Measurements from ENCODE around the gene IL33. TPM values are rescaled to one million over a fixed set of nuclear protein-coding genes. Genes with fewer than 3 reads are reported as not detected.

The IL33 gene
- total and polyA plus RNA-seq, 2 of the 4 experiments (the other 2 are of a cell fraction): not detected

DNA sequence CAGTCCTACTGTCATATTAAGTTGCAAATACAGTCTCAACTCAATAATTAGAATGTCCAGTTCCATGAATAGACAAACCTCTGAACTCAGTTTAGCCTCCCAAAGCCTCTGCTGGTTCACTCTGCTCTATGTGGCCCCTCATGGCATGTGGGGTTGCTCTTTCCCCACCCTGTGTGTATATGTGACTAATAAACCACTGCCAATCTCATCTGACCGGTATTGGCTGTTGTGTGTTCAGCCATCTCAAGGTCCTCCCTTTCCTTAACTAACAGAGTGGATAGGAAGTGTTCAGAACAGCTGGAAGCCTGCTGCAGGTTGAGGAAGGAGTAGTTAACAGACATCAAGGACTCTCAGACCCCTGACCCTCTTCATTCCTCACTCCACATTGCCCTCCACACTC is 55.3 kb downstream of the IL33 start:
- H3K27me3 ChIP-seq (ENCODE audit: control insufficient read depth, insufficient read depth, low read length): peaks cover 13% of the 10 kb centered on the region
- no peak overlapping the region for H4K8ac ChIP-seq (ENCODE audit: low read depth in 2 of 2, low read length in 2 of 2)
- H4K5ac ChIP-seq (ENCODE audit: low read depth, low read length): no peak overlapping the region
- H3K14ac ChIP-seq (replicated peaks; ENCODE audit: low read depth, low read length): no peak overlapping the region
- no peak overlapping the region for H3K56ac ChIP-seq (ENCODE audit: extremely low read depth, insufficient read depth, low read length)
- H3K18ac ChIP-seq (ENCODE audit: low read depth, low read length): 0 out of 2 replicates have a peak overlapping the region, but pooled peaks have one; percentile 32
- no peak overlapping the region for H3K27ac ChIP-seq (ENCODE audit: insufficient read depth, low read length)
- H4K20me1 ChIP-seq (ENCODE audit: insufficient read depth, low read length): no peaks in the 10 kb centered on the region
- no peak overlapping the region for H2BK20ac ChIP-seq (ENCODE audit: low read depth, low read length)
- H3K79me1 ChIP-seq (ENCODE audit: low read depth in 1 of 2, low read length in 2 of 2): no peaks in the 10 kb centered on the region
- H3K4me3 ChIP-seq (ENCODE audit: insufficient read depth, low read depth, low read length): no peak overlapping the region
- ChIA-PET POLR2A (ENCODE audit: unreplicated experiment) (no interaction called here), CTCF (interaction anchor here (0.6 kb wide), 1 partner anchor 19 kb away, joined by 3 read pairs; no protein-coding TSS in a partner anchor)
- H3K9me3 ChIP-seq (ENCODE audit: control insufficient read depth, insufficient read depth, low read length): no peaks in the 10 kb centered on the region
- H2AFZ ChIP-seq (replicated peaks; ENCODE audit: low read length, poor library complexity): no peak overlapping the region
- H3K9me1 ChIP-seq (ENCODE audit: insufficient read depth, low read length): no peaks in the 10 kb centered on the region
- in situ Hi-C loops (cut with MboI; ENCODE audit: low sequenced_read_pairs) (no loop called here), dilution Hi-C loops (cut with HindIII; ENCODE audit: low sequenced_read_pairs, unreplicated experiment) (no loop called here), intact Hi-C loops (cut with micrococcal nuclease) (no loop called here)
- peaks cover 4% of the 10 kb centered on the region; the same call in 1 of the 2 replicates for H3K4me1 ChIP-seq (ENCODE audit: control insufficient read depth, insufficient read depth, low read length)
- H3K23ac ChIP-seq (ENCODE audit: low read depth, low read length): no peak overlapping the region
- H2BK120ac ChIP-seq (ENCODE audit: low read depth, low read length): no peak overlapping the region
- no peak for ATAC-seq (ENCODE audit: low read depth)
- no peak overlapping the region for H4K91ac ChIP-seq (ENCODE audit: insufficient read depth, low read depth, low read length)
- no peaks in the 10 kb centered on the region for H3K36me3 ChIP-seq (ENCODE audit: control insufficient read depth, insufficient read depth, low read length)
- no CpG with 5 or more reads among the region's 1 CpG for WGBS, 2 experiments (ENCODE audit: extremely low coverage in 2 of 2, insufficient read length in 1 of 2)
- H2BK5ac ChIP-seq (ENCODE audit: low read depth, low read length, poor library complexity, severe bottlenecking): no peak overlapping the region
- no peak overlapping the region for H2BK15ac ChIP-seq (ENCODE audit: low read depth, low read length)
- no peak overlapping the region for H3K9ac ChIP-seq (ENCODE audit: low read depth, low read length)
- no peak overlapping the region; the same call in 1 of the 2 replicates for H2AK5ac ChIP-seq (ENCODE audit: low read depth, low read length)
- BruUV-seq (replicated peaks): no TSS peak
- no peak for TF ChIP-seq POLR2A (IDR thresholded peaks at IDR 0.05; ENCODE audit: low read depth, low read length)
- no peak for TF ChIP-seq MXI1 (IDR thresholded peaks at IDR 0.05; ENCODE audit: borderline replicate concordance, low read depth, low read length)
- TF ChIP-seq MAZ (IDR thresholded peaks at IDR 0.05; ENCODE audit: borderline replicate concordance, low read depth, low read length): no peak
- no peak for TF ChIP-seq CHD1 (IDR thresholded peaks at IDR 0.05; ENCODE audit: low read depth, low read length)
- TF ChIP-seq, protein P1, sequence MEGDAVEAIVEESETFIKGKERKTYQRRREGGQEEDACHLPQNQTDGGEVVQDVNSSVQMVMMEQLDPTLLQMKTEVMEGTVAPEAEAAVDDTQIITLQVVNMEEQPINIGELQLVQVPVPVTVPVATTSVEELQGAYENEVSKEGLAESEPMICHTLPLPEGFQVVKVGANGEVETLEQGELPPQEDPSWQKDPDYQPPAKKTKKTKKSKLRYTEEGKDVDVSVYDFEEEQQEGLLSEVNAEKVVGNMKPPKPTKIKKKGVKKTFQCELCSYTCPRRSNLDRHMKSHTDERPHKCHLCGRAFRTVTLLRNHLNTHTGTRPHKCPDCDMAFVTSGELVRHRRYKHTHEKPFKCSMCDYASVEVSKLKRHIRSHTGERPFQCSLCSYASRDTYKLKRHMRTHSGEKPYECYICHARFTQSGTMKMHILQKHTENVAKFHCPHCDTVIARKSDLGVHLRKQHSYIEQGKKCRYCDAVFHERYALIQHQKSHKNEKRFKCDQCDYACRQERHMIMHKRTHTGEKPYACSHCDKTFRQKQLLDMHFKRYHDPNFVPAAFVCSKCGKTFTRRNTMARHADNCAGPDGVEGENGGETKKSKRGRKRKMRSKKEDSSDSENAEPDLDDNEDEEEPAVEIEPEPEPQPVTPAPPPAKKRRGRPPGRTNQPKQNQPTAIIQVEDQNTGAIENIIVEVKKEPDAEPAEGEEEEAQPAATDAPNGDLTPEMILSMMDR (conservative IDR thresholded peaks at IDR 0.05; ENCODE audit: low read depth, low read length): no peak
- no peak for TF ChIP-seq MAFK (IDR thresholded peaks at IDR 0.05; ENCODE audit: low read depth, low read length)
- TF ChIP-seq NFE2L2 (IDR thresholded peaks at IDR 0.05; ENCODE audit: low read depth, low read length): no peak
- no peak for TF ChIP-seq BHLHE40 (IDR thresholded peaks at IDR 0.05; ENCODE audit: low read depth, low read length)
- TF ChIP-seq RAD21 (IDR thresholded peaks at IDR 0.05; ENCODE audit: low read length): no peak
- no peak for TF ChIP-seq FOS (IDR thresholded peaks at IDR 0.05; ENCODE audit: low read depth, low read length)
- no peak for TF ChIP-seq SMC3 (IDR thresholded peaks at IDR 0.05; ENCODE audit: low read depth, low read length)
- no peak for TF ChIP-seq RFX5 (IDR thresholded peaks at IDR 0.05; ENCODE audit: low read depth, low read length)
- TF ChIP-seq, protein P2, sequence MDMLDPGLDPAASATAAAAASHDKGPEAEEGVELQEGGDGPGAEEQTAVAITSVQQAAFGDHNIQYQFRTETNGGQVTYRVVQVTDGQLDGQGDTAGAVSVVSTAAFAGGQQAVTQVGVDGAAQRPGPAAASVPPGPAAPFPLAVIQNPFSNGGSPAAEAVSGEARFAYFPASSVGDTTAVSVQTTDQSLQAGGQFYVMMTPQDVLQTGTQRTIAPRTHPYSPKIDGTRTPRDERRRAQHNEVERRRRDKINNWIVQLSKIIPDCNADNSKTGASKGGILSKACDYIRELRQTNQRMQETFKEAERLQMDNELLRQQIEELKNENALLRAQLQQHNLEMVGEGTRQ (IDR thresholded peaks at IDR 0.05; ENCODE audit: low read depth, low read length): no peak
- TF ChIP-seq RCOR1 (IDR thresholded peaks at IDR 0.05; ENCODE audit: insufficient replicate concordance, low read length): no peak
- TF ChIP-seq, protein P3, sequence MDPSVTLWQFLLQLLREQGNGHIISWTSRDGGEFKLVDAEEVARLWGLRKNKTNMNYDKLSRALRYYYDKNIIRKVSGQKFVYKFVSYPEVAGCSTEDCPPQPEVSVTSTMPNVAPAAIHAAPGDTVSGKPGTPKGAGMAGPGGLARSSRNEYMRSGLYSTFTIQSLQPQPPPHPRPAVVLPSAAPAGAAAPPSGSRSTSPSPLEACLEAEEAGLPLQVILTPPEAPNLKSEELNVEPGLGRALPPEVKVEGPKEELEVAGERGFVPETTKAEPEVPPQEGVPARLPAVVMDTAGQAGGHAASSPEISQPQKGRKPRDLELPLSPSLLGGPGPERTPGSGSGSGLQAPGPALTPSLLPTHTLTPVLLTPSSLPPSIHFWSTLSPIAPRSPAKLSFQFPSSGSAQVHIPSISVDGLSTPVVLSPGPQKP (IDR thresholded peaks at IDR 0.05; ENCODE audit: borderline replicate concordance, low read depth, low read length): no peak
- no peak for TF ChIP-seq CEBPB (IDR thresholded peaks at IDR 0.05; ENCODE audit: low read depth, low read length)
- no peak overlapping the region for H3K4me2 ChIP-seq (ENCODE audit: low read depth, low read length)
- DNase-seq: no peak
- no peak overlapping the region for H3K4ac ChIP-seq (ENCODE audit: low read depth, low read length)
- no peak overlapping the region for H2AK9ac ChIP-seq (replicated peaks; ENCODE audit: low read depth, low read length, poor library complexity)

Data from IMR-90 (cell line).